Measurements from ENCODE around the gene CEACAM8.

The CEACAM8 gene

GRCh38 chr19:42606660-42607351 lies 12.1 kb upstream of the CEACAM8 start:
- peak; percentile 82 for DNase-seq (ENCODE audit: extremely low spot score)
- ChIA-PET CTCF (interaction anchor here (0.6 to 1.2 kb wide), 5 partner anchors 8 to 284 kb away, joined by 3 to 4 read pairs (median 3); no protein-coding TSS in a partner anchor), POLR2A (no interaction called here)
- no peak for TF ChIP-seq ELF4 (IDR thresholded peaks at IDR 0.05)
- TF ChIP-seq LEF1 (IDR thresholded peaks at IDR 0.05; ENCODE audit: borderline replicate concordance) = no peak
- no peak for TF ChIP-seq SUZ12 (IDR thresholded peaks at IDR 0.05)
- no peak for TF ChIP-seq FOXA1 (IDR thresholded peaks at IDR 0.05)
- TF ChIP-seq PKNOX1 (IDR thresholded peaks at IDR 0.05) = no peak
- TF ChIP-seq L3MBTL2 (conservative IDR thresholded peaks at IDR 0.05) = no peak
- TF ChIP-seq CTBP1 (IDR thresholded peaks at IDR 0.05; ENCODE audit: borderline replicate concordance) = no peak
- no peak for TF ChIP-seq TARDBP (IDR thresholded peaks at IDR 0.05)
- no peak for TF ChIP-seq ARNT (IDR thresholded peaks at IDR 0.05)
- TF ChIP-seq FOXM1 (IDR thresholded peaks at IDR 0.05; ENCODE audit: borderline replicate concordance) = no peak
- TF ChIP-seq NFRKB (IDR thresholded peaks at IDR 0.05) = no peak
- TF ChIP-seq BHLHE40 (IDR thresholded peaks at IDR 0.05; ENCODE audit: borderline replicate concordance) = no peak
- no peak for TF ChIP-seq HDGF (IDR thresholded peaks at IDR 0.05; ENCODE audit: borderline replicate concordance)
- no peak for TF ChIP-seq FOXK2 (IDR thresholded peaks at IDR 0.05)
- TF ChIP-seq ZNF384 (IDR thresholded peaks at IDR 0.05) = no peak
- TF ChIP-seq SP1 (IDR thresholded peaks at IDR 0.05) = no peak

GRCh38 chr19:42601811-42602443 lies 7.2 kb upstream of the CEACAM8 start:
- ChIA-PET POLR2A (no interaction called here), CTCF (no interaction called here)
- no peak for TF ChIP-seq FOXK2 (IDR thresholded peaks at IDR 0.05)
- TF ChIP-seq TARDBP (IDR thresholded peaks at IDR 0.05) = no peak
- no peak for TF ChIP-seq FOXA1 (IDR thresholded peaks at IDR 0.05)
- no peak for TF ChIP-seq FOXM1 (IDR thresholded peaks at IDR 0.05; ENCODE audit: borderline replicate concordance)
- no peak for TF ChIP-seq NFRKB (IDR thresholded peaks at IDR 0.05)
- no peak for TF ChIP-seq ARNT (IDR thresholded peaks at IDR 0.05)
- TF ChIP-seq CTBP1 (IDR thresholded peaks at IDR 0.05; ENCODE audit: borderline replicate concordance) = no peak
- no peak for TF ChIP-seq SUZ12 (IDR thresholded peaks at IDR 0.05)
- no peak for TF ChIP-seq ELF4 (IDR thresholded peaks at IDR 0.05)
- no peak for TF ChIP-seq L3MBTL2 (conservative IDR thresholded peaks at IDR 0.05)
- no peak for TF ChIP-seq SP1 (IDR thresholded peaks at IDR 0.05)
- TF ChIP-seq ZNF384 (IDR thresholded peaks at IDR 0.05) = no peak
- TF ChIP-seq LEF1 (IDR thresholded peaks at IDR 0.05; ENCODE audit: borderline replicate concordance) = no peak
- no peak for TF ChIP-seq PKNOX1 (IDR thresholded peaks at IDR 0.05)
- no peak for TF ChIP-seq BHLHE40 (IDR thresholded peaks at IDR 0.05; ENCODE audit: borderline replicate concordance)
- peak; percentile 23 for DNase-seq (ENCODE audit: extremely low spot score)

GRCh38 chr19:42596391-42597072 lies 1.8 kb upstream of the CEACAM8 start:
- no peak for TF ChIP-seq FOXK2 (IDR thresholded peaks at IDR 0.05)
- peak; percentile 33; the same call in 1 of the 2 replicates for TF ChIP-seq L3MBTL2 (conservative IDR thresholded peaks at IDR 0.05)
- peak; percentile 65 for DNase-seq (ENCODE audit: extremely low spot score)
- ChIA-PET POLR2A (no interaction called here), CTCF (interaction anchor here (0.5 to 1.9 kb wide), 10 partner anchors 11 to 114 kb away, joined by 3 to 10 read pairs (median 4); no protein-coding TSS in a partner anchor)

GRCh38 chr19:42595550-42596172 lies 937 bp upstream of the CEACAM8 start:
- CTCF ChIA-PET = interaction anchor here (0.5 to 1.9 kb wide), 4 partner anchors 12 to 113 kb away, joined by 3 to 10 read pairs (median 6); no protein-coding TSS in a partner anchor
- no peak for DNase-seq (ENCODE audit: extremely low spot score)
- TF ChIP-seq HDGF (IDR thresholded peaks at IDR 0.05; ENCODE audit: borderline replicate concordance) = no peak
- TF ChIP-seq SUZ12 (IDR thresholded peaks at IDR 0.05) = no peak
- TF ChIP-seq NFRKB (IDR thresholded peaks at IDR 0.05) = no peak
- no peak for TF ChIP-seq PKNOX1 (IDR thresholded peaks at IDR 0.05)
- TF ChIP-seq SP1 (IDR thresholded peaks at IDR 0.05) = no peak
- no peak for TF ChIP-seq FOXA1 (IDR thresholded peaks at IDR 0.05)
- TF ChIP-seq FOXK2 (IDR thresholded peaks at IDR 0.05) = no peak
- POLR2A ChIA-PET = interaction anchor here (0.7 kb wide), 1 partner anchor 265 kb away, joined by 3 read pairs; no protein-coding TSS in a partner anchor

- no peak for DNase-seq (ENCODE audit: extremely low spot score)
- no peak for TF ChIP-seq ARNT (IDR thresholded peaks at IDR 0.05)
- no peak for TF ChIP-seq CTBP1 (IDR thresholded peaks at IDR 0.05; ENCODE audit: borderline replicate concordance)
- no peak for TF ChIP-seq HDGF (IDR thresholded peaks at IDR 0.05; ENCODE audit: borderline replicate concordance)
- TF ChIP-seq TARDBP (IDR thresholded peaks at IDR 0.05) = no peak
- no peak for TF ChIP-seq ZNF384 (IDR thresholded peaks at IDR 0.05)
- ChIA-PET CTCF (no interaction called here), POLR2A (no interaction called here)
These were observed 4.9 kb downstream of the CEACAM8 start for GRCh38 chr19:42589792-42590191.

All from HEK293T (cell line).